IMR-90 (cell line): ENCODE results near the gene ZSWIM9. TPM values are rescaled to one million over a fixed set of nuclear protein-coding genes. Genes with fewer than 3 reads are reported as not detected.

ENCODE experiments used
- ATAC-seq: fragments of 200-7000 bp; cut with Tn5 transposase; 2 replicates; pipeline ENCODE4 v1.9.1; 2020; ENCODE audit warnings: low read depth, mild to moderate bottlenecking, moderate library complexity
- BruUV-seq: library from RNA; stranded (reverse); fragments of 400-500 nt; replicated peaks from 2 replicates; lab custom pipeline; 2021; lab: Mats Ljungman, UMichigan
- CTCF ChIA-PET: fragments of 300-600 bp; formaldehyde crosslinking; extraction: SDS; loops from one replicate; lab custom pipeline; 2021; ENCODE audit warnings: antibody characterized with exemption; lab: Yijun Ruan, JAX
- POLR2A ChIA-PET: fragments of 300-600 bp; sonication (Branson Sonifier 250); formaldehyde crosslinking; loops from one replicate; lab custom pipeline; 2022; ENCODE audit warnings: antibody characterized with exemption; ENCODE audit not compliant: unreplicated experiment; lab: Charles Lee
- DNase-seq: peaks from one replicate; pipeline ENCODE4 v3.0.0; 2013
- H2AFZ ChIP-seq: replicated peaks from 2 replicates; pipeline ENCODE3; 2013; ENCODE audit warnings: low read length, mild to moderate bottlenecking; ENCODE audit not compliant: poor library complexity
- H2AK5ac ChIP-seq: 2 replicates; pipeline ENCODE4 v1.6.1; 2013; ENCODE audit warnings: low read depth, low read length, inconsistent platforms
- H2AK9ac ChIP-seq: replicated peaks from 2 replicates; pipeline ENCODE3; 2013; ENCODE audit warnings: mild to moderate bottlenecking, low read depth, low read length, moderate library complexity; ENCODE audit not compliant: poor library complexity
- H2BK120ac ChIP-seq: 2 replicates; pipeline ENCODE4 v1.6.1; 2013; ENCODE audit warnings: low read depth, low read length, inconsistent platforms
- H2BK15ac ChIP-seq: 3 replicates; pipeline ENCODE4 v1.6.1; 2013; ENCODE audit warnings: low read depth, low read length, inconsistent platforms
- H2BK20ac ChIP-seq: 2 replicates; pipeline ENCODE4 v1.6.1; 2013; ENCODE audit warnings: low read depth, mild to moderate bottlenecking, inconsistent platforms, low read length, moderate library complexity
- H2BK5ac ChIP-seq: 2 replicates; pipeline ENCODE4 v1.6.1; 2013; ENCODE audit warnings: mild to moderate bottlenecking, low read depth, low read length, inconsistent platforms; ENCODE audit not compliant: poor library complexity, severe bottlenecking
- H3K14ac ChIP-seq: replicated peaks from 2 replicates; pipeline ENCODE4 v1.6.1; 2013; ENCODE audit warnings: low read depth, low read length, inconsistent platforms
- H3K18ac ChIP-seq: 2 replicates; pipeline ENCODE4 v1.6.1; 2013; ENCODE audit warnings: low read depth, low read length, control low read depth
- H3K23ac ChIP-seq: 2 replicates; pipeline ENCODE4 v1.6.1; 2013; ENCODE audit warnings: low read depth, low read length, inconsistent platforms
- H3K27ac ChIP-seq: 2 replicates; pipeline ENCODE4 v1.5.1; 2013; ENCODE audit warnings: mild to moderate bottlenecking, control low read depth, low read length; ENCODE audit not compliant: insufficient read depth
- H3K27me3 ChIP-seq: 2 replicates; pipeline ENCODE4 v1.6.1; 2013; ENCODE audit warnings: low read length; ENCODE audit not compliant: control insufficient read depth, insufficient read depth
- H3K36me3 ChIP-seq: 2 replicates; pipeline ENCODE4 v1.6.1; 2013; ENCODE audit warnings: low read length, mixed read lengths; ENCODE audit not compliant: control insufficient read depth, insufficient read depth
- H3K4ac ChIP-seq: 2 replicates; pipeline ENCODE4 v1.6.1; 2013; ENCODE audit warnings: low read depth, low read length, inconsistent platforms
- H3K4me1 ChIP-seq: 2 replicates; pipeline ENCODE4 v1.6.1; 2013; ENCODE audit warnings: low read length, mixed read lengths; ENCODE audit not compliant: control insufficient read depth, insufficient read depth
- H3K4me2 ChIP-seq: 2 replicates; pipeline ENCODE4 v1.6.1; 2013; ENCODE audit warnings: low read depth, mild to moderate bottlenecking, control low read depth, low read length, moderate library complexity
- H3K4me3 ChIP-seq: 2 replicates; pipeline ENCODE4 v1.5.1; 2013; ENCODE audit warnings: low read depth, mild to moderate bottlenecking, control low read depth, low read length, moderate library complexity; ENCODE audit not compliant: insufficient read depth
- H3K56ac ChIP-seq: 2 replicates; pipeline ENCODE4 v1.6.1; 2013; ENCODE audit warnings: low read length, inconsistent platforms; ENCODE audit not compliant: insufficient read depth; ENCODE audit errors: extremely low read depth
- H3K79me1 ChIP-seq, 2 experiments: 2 replicates each; pipeline ENCODE4 v1.6.1; 2013; ENCODE audit warnings: low read length in 2 of 2, inconsistent platforms in 1 of 2, low read depth in 1 of 2
- H3K9ac ChIP-seq: 2 replicates; pipeline ENCODE4 v1.6.1; 2013; ENCODE audit warnings: low read depth, low read length, control low read depth
- H3K9me1 ChIP-seq: 2 replicates; pipeline ENCODE4 v1.6.1; 2013; ENCODE audit warnings: low read length, inconsistent platforms; ENCODE audit not compliant: insufficient read depth
- H3K9me3 ChIP-seq: 2 replicates; pipeline ENCODE4 v1.6.1; 2013; ENCODE audit warnings: low read length; ENCODE audit not compliant: control insufficient read depth, insufficient read depth
- H4K20me1 ChIP-seq: 2 replicates; pipeline ENCODE4 v1.6.1; 2013; ENCODE audit warnings: low read length, inconsistent platforms; ENCODE audit not compliant: insufficient read depth
- H4K5ac ChIP-seq: 2 replicates; pipeline ENCODE4 v1.6.1; 2013; ENCODE audit warnings: mild to moderate bottlenecking, low read depth, low read length, control low read depth
- H4K8ac ChIP-seq, 2 experiments: 2 replicates each; pipeline ENCODE4 v1.6.1; 2013; ENCODE audit warnings: low read depth in 2 of 2, low read length in 2 of 2, control low read depth in 1 of 2, inconsistent platforms in 1 of 2
- H4K91ac ChIP-seq: 2 replicates; pipeline ENCODE4 v1.6.1; 2013; ENCODE audit warnings: low read depth, low read length, inconsistent platforms; ENCODE audit not compliant: insufficient read depth
- CEBPB ChIP-seq: IDR thresholded peaks from 2 replicates; pipeline ENCODE4 v1.6.1; 2012; ENCODE audit warnings: low read depth, low read length, improper control_type of control experiment
- CHD1 ChIP-seq: IDR thresholded peaks from 2 replicates; pipeline ENCODE4 v1.6.1; 2012; ENCODE audit warnings: low read depth, low read length, improper control_type of control experiment
- MAFK ChIP-seq: IDR thresholded peaks from 2 replicates; pipeline ENCODE4 v1.6.1; 2012; ENCODE audit warnings: low read depth, low read length, improper control_type of control experiment
- MAZ ChIP-seq: IDR thresholded peaks from 2 replicates; pipeline ENCODE4 v1.6.1; 2012; ENCODE audit warnings: low read depth, mild to moderate bottlenecking, low read length, improper control_type of control experiment, moderate library complexity, borderline replicate concordance
- MXI1 ChIP-seq: IDR thresholded peaks from 2 replicates; pipeline ENCODE4 v1.6.1; 2012; ENCODE audit warnings: low read depth, mild to moderate bottlenecking, low read length, moderate library complexity, borderline replicate concordance
- RCOR1 ChIP-seq: IDR thresholded peaks from 2 replicates; pipeline ENCODE4 v1.6.1; 2012; ENCODE audit warnings: mild to moderate bottlenecking, low read length, improper control_type of control experiment; ENCODE audit not compliant: insufficient replicate concordance
- RFX5 ChIP-seq: IDR thresholded peaks from 2 replicates; pipeline ENCODE4 v1.8.0; 2012; ENCODE audit warnings: low read depth, mild to moderate bottlenecking, low read length, moderate library complexity
- USF2 ChIP-seq: fragments of 150-350 bp; IDR thresholded peaks from 2 replicates; pipeline ENCODE4 v1.6.1; 2017; ENCODE audit warnings: mild to moderate bottlenecking, antibody characterized with exemption, low read length, low read depth
- WGBS, 2 experiments: methylation state at CpG; one replicate each; pipeline versions ENCODE4 v1.1.5 to v1.1.7; 2013; ENCODE audit warnings: missing lambda C conversion rate in 2 of 2; ENCODE audit not compliant: insufficient read length in 1 of 2; ENCODE audit errors: extremely low coverage in 2 of 2; 5-methylcytosine and 5-hydroxymethylcytosine counted together
- dilution Hi-C: fragments of 300-500 bp; cut with HindIII; formaldehyde crosslinking; loops from one replicate; pipeline ENCODE4 v1.14.3; 2018; ENCODE audit warnings: low sequenced_read_pairs; ENCODE audit not compliant: unreplicated experiment
- in situ Hi-C: fragments of 300-500 bp; cut with MboI; formaldehyde crosslinking; loops from 3 replicates; pipeline ENCODE4 v1.14.3; 2019; ENCODE audit warnings: low sequenced_read_pairs, inconsistent platforms, mixed read lengths
- intact Hi-C: fragments of 100-400 bp; cut with micrococcal nuclease; formaldehyde crosslinking; loops from 2 replicates; pipeline ENCODE4 v1.10.0; 2022
- polyA plus RNA-seq, 3 experiments: library from polyadenylated mRNA; depleted of rRNA; stranded (reverse); fragments of >200 nt; gene quantifications; 2 replicates each; pipeline ENCODE4 v1.2.3, GENCODE V29; 2012; ENCODE audit warnings: low replicate concordance in 1 of 3
- total RNA-seq: library from RNA; depleted of rRNA; stranded (reverse); fragments of >200 nt; gene quantifications from 2 replicates; pipeline ENCODE4 v1.2.3, GENCODE V29; 2012
- TF ChIP-seq, protein P1 (sequence below): fragments of 150-350 bp; IDR thresholded peaks from 2 replicates; pipeline ENCODE4 v1.6.1; 2016; ENCODE audit warnings: low read depth, mild to moderate bottlenecking, low read length, moderate library complexity, borderline replicate concordance

Gene ZSWIM9
- total and polyA plus RNA-seq, 2 of the 4 experiments (the other 2 are of a cell fraction) = 0.54 to 2.2 TPM

- H3K9me1 ChIP-seq = no peaks in the 10 kb centered on the region; the same call in 1 of the 2 replicates
- H3K4me1 ChIP-seq = peaks cover 2% of the 10 kb centered on the region
- H3K36me3 ChIP-seq = peaks cover 19% of the 10 kb centered on the region
- no peak overlapping the region for H3K23ac ChIP-seq
- dilution Hi-C loops (no loop called here), intact Hi-C loops (no loop called here), in situ Hi-C loops (no loop called here)
- no peak overlapping the region for H2BK15ac ChIP-seq
- H3K27me3 ChIP-seq = no peaks in the 10 kb centered on the region
- no peak overlapping the region for H2AK9ac ChIP-seq
- H2BK5ac ChIP-seq = no peak overlapping the region
- 100% methylated on average over 1 of the region's 3 CpGs; no CpG with 5 or more reads in 1 of the 2 experiments for WGBS, 2 experiments
- TF ChIP-seq RFX5 = no peak
- no peak for TF ChIP-seq MXI1
- no peak for TF ChIP-seq RCOR1
- TF ChIP-seq, protein P1, sequence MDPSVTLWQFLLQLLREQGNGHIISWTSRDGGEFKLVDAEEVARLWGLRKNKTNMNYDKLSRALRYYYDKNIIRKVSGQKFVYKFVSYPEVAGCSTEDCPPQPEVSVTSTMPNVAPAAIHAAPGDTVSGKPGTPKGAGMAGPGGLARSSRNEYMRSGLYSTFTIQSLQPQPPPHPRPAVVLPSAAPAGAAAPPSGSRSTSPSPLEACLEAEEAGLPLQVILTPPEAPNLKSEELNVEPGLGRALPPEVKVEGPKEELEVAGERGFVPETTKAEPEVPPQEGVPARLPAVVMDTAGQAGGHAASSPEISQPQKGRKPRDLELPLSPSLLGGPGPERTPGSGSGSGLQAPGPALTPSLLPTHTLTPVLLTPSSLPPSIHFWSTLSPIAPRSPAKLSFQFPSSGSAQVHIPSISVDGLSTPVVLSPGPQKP = no peak
- no peak for TF ChIP-seq MAFK
- no peak for TF ChIP-seq CEBPB
- TF ChIP-seq MAZ = no peak
- TF ChIP-seq USF2 = no peak
- no peak for TF ChIP-seq CHD1
- no peak overlapping the region for H3K14ac ChIP-seq
- DNase-seq (no peak), ATAC-seq (no peak)
- H3K4ac ChIP-seq = no peak overlapping the region
- no peak overlapping the region for H3K18ac ChIP-seq
- H4K20me1 ChIP-seq = no peaks in the 10 kb centered on the region
- H4K91ac ChIP-seq = no peak overlapping the region
- H4K8ac ChIP-seq = no peak overlapping the region
- H3K9me3 ChIP-seq = no peaks in the 10 kb centered on the region; the same call in 1 of the 2 replicates
- H4K5ac ChIP-seq = no peak overlapping the region
- no peak overlapping the region for H3K4me3 ChIP-seq
- peaks cover 8 to 29% of the 10 kb centered on the region in 2 experiments for H3K79me1 ChIP-seq
- CTCF ChIA-PET = no interaction called here
- no TSS peak for BruUV-seq
- POLR2A ChIA-PET = no interaction called here
- no peak overlapping the region for H3K4me2 ChIP-seq
- no peak overlapping the region for H2BK20ac ChIP-seq
- H3K56ac ChIP-seq = no peak overlapping the region
- H3K9ac ChIP-seq = no peak overlapping the region
- H3K27ac ChIP-seq = no peak overlapping the region
- no peak overlapping the region for H2BK120ac ChIP-seq
- H2AFZ ChIP-seq = no peak overlapping the region
- H2AK5ac ChIP-seq = no peak overlapping the region
These were observed 5.7 kb downstream of the ZSWIM9 start for GRCh38 chr19:48176226-48176625.
